ENCODE measurements around the gene SEPTIN12.

The SEPTIN12 gene

GRCh38 chr16:4783251-4783950 lies 4.7 kb downstream of the SEPTIN12 start:
- TF ChIP-seq EZH2 (IDR thresholded peaks at IDR 0.05; ENCODE audit: borderline replicate concordance, low read depth, low read length, severe bottlenecking), result no peak
- TF ChIP-seq, protein P1, sequence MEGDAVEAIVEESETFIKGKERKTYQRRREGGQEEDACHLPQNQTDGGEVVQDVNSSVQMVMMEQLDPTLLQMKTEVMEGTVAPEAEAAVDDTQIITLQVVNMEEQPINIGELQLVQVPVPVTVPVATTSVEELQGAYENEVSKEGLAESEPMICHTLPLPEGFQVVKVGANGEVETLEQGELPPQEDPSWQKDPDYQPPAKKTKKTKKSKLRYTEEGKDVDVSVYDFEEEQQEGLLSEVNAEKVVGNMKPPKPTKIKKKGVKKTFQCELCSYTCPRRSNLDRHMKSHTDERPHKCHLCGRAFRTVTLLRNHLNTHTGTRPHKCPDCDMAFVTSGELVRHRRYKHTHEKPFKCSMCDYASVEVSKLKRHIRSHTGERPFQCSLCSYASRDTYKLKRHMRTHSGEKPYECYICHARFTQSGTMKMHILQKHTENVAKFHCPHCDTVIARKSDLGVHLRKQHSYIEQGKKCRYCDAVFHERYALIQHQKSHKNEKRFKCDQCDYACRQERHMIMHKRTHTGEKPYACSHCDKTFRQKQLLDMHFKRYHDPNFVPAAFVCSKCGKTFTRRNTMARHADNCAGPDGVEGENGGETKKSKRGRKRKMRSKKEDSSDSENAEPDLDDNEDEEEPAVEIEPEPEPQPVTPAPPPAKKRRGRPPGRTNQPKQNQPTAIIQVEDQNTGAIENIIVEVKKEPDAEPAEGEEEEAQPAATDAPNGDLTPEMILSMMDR (IDR thresholded peaks at IDR 0.05; ENCODE audit: borderline replicate concordance, extremely low read depth, low read length, poor library complexity, severe bottlenecking), result no peak
- H3K4me2 ChIP-seq (ENCODE audit: insufficient read depth, low read length), result no peak overlapping the region

DNA sequence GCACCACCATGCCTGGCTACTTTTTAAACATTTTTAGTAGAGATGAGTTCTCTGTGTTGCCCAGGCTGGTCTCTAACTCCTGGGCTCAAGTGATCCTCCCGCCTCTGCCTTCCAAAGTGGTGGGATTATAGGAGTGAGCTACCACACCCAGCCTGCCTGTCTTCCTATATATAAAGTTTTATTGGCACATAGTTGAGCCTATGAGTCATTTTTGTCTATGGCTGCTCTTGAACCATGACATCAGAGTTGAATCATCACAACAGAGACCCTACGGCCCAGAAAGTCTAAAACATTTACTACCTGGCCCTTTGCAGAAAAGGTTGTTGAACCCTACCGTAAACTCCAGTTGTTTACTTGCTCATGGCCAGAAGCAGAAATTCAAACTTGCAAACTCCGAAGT lies 7.9 kb downstream of the SEPTIN12 start:
- Histone ChIP-seq H4K20me1 (ENCODE audit: insufficient read depth, low read length) (no peaks in the 10 kb centered on the region), H3K4me1 (ENCODE audit: insufficient read depth, low read length) (no peaks in the 10 kb centered on the region), H2AFZ (ENCODE audit: low read depth, low read length) (no peak overlapping the region), H3K27me3 (ENCODE audit: insufficient read depth, low read length, poor library complexity) (no peaks in the 10 kb centered on the region), H3K4me2 (ENCODE audit: insufficient read depth, low read length) (no peak overlapping the region), H3K9ac (ENCODE audit: low read depth, low read length) (no peak overlapping the region), H3K9me3 (ENCODE audit: insufficient read depth, low read length, severe bottlenecking) (no peaks in the 10 kb centered on the region), H3K4me3 (ENCODE audit: low read depth in 1 of 2, low read length in 2 of 2) (no peak overlapping the region), H3K27ac (ENCODE audit: low read length) (no peak overlapping the region), H3K36me3 (ENCODE audit: insufficient read depth, low read length) (no peaks in the 10 kb centered on the region), H3K79me2 (ENCODE audit: insufficient read depth, low read length) (no peaks in the 10 kb centered on the region)
- TF ChIP-seq, protein P1 (IDR thresholded peaks at IDR 0.05; ENCODE audit: borderline replicate concordance, extremely low read depth, low read length, poor library complexity, severe bottlenecking), result no peak
- TF ChIP-seq EZH2 (IDR thresholded peaks at IDR 0.05; ENCODE audit: borderline replicate concordance, low read depth, low read length, severe bottlenecking), result no peak
- no peak for ATAC-seq (ENCODE audit: insufficient read depth, low read depth)
- no peak for DNase-seq

More at GRCh38 chr16:4783251-4783950, 4.7 kb downstream of the SEPTIN12 start:
- Histone ChIP-seq H3K9ac (ENCODE audit: low read depth, low read length) (no peak overlapping the region), H3K27me3 (ENCODE audit: insufficient read depth, low read length, poor library complexity) (no peaks in the 10 kb centered on the region), H3K79me2 (ENCODE audit: insufficient read depth, low read length) (no peaks in the 10 kb centered on the region), H3K36me3 (ENCODE audit: insufficient read depth, low read length) (no peaks in the 10 kb centered on the region), H3K9me3 (ENCODE audit: insufficient read depth, low read length, severe bottlenecking) (no peaks in the 10 kb centered on the region), H3K4me3 (ENCODE audit: low read depth in 1 of 2, low read length in 2 of 2) (no peak overlapping the region), H4K20me1 (ENCODE audit: insufficient read depth, low read length) (no peaks in the 10 kb centered on the region), H3K4me1 (ENCODE audit: insufficient read depth, low read length) (no peaks in the 10 kb centered on the region), H3K27ac (ENCODE audit: low read length) (no peak overlapping the region), H2AFZ (ENCODE audit: low read depth, low read length) (no peak overlapping the region)
- ATAC-seq (ENCODE audit: insufficient read depth, low read depth) (no peak), DNase-seq (no peak)

DNA sequence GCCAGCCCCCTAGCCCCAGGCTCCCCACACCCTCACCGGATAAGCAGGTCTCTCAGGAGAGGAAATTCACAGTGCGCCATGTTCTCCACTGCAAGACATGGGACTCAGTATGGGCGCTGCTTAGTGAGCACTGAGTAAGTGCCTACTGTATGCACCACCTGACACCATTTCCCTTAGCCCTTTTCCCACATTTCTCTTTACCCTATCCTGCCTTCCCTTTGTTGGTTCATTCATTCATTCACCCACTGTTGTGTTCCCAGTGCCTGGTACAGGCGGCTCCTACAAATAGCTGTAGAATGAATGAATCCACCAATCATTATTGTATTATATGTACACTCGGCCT lies 10.1 kb downstream of the SEPTIN12 start:
- no peaks in the 10 kb centered on the region for H4K20me1 ChIP-seq (ENCODE audit: insufficient read depth, low read length)
- ATAC-seq (ENCODE audit: insufficient read depth, low read depth) (no peak), DNase-seq (no peak)
- no peaks in the 10 kb centered on the region for H3K36me3 ChIP-seq (ENCODE audit: insufficient read depth, low read length)
- H3K9ac ChIP-seq (ENCODE audit: low read depth, low read length), result no peak overlapping the region
- TF ChIP-seq, protein P1 (IDR thresholded peaks at IDR 0.05; ENCODE audit: borderline replicate concordance, extremely low read depth, low read length, poor library complexity, severe bottlenecking), result no peak
- TF ChIP-seq EZH2 (IDR thresholded peaks at IDR 0.05; ENCODE audit: borderline replicate concordance, low read depth, low read length, severe bottlenecking), result no peak
- no peak overlapping the region for H3K4me2 ChIP-seq (ENCODE audit: insufficient read depth, low read length)
- H3K9me3 ChIP-seq (ENCODE audit: insufficient read depth, low read length, severe bottlenecking), result no peaks in the 10 kb centered on the region
- no peaks in the 10 kb centered on the region for H3K79me2 ChIP-seq (ENCODE audit: insufficient read depth, low read length)
- no peak overlapping the region for H3K27ac ChIP-seq (ENCODE audit: low read length)
- H3K4me1 ChIP-seq (ENCODE audit: insufficient read depth, low read length), result no peaks in the 10 kb centered on the region
- no peak overlapping the region for H2AFZ ChIP-seq (ENCODE audit: low read depth, low read length)
- H3K4me3 ChIP-seq (ENCODE audit: low read depth in 1 of 2, low read length in 2 of 2), result no peak overlapping the region
- no peaks in the 10 kb centered on the region for H3K27me3 ChIP-seq (ENCODE audit: insufficient read depth, low read length, poor library complexity)
